GM06990 (cell line): ENCODE data around the gene SEMA4A.

Source experiments
- DNase-seq: peaks from one replicate; pipeline ENCODE4 v3.0.0-alpha.2; 2011; ENCODE audit not compliant: insufficient read length; ENCODE audit errors: extremely low read depth
- H3K27me3 ChIP-seq: replicated peaks from 2 replicates; pipeline ENCODE4 v1.6.0; 2011; ENCODE audit warnings: low read length; ENCODE audit not compliant: control insufficient read depth, insufficient read depth
- H3K36me3 ChIP-seq: 2 replicates; pipeline ENCODE4 v1.5.1; 2011; ENCODE audit warnings: low read length; ENCODE audit not compliant: control insufficient read depth, insufficient read depth
- H3K4me3 ChIP-seq: replicated peaks from 2 replicates; pipeline ENCODE4 v1.5.1; 2011; ENCODE audit warnings: low read depth, mild to moderate bottlenecking, control low read depth, low read length
- TF ChIP-seq, protein P1 (sequence below): IDR thresholded peaks from 2 replicates; pipeline ENCODE4 v1.5.1; 2011; ENCODE audit warnings: low read length, control low read depth, mild to moderate bottlenecking, inconsistent platforms; ENCODE audit not compliant: insufficient read depth, poor library complexity, severe bottlenecking

SEMA4A gene

DNA sequence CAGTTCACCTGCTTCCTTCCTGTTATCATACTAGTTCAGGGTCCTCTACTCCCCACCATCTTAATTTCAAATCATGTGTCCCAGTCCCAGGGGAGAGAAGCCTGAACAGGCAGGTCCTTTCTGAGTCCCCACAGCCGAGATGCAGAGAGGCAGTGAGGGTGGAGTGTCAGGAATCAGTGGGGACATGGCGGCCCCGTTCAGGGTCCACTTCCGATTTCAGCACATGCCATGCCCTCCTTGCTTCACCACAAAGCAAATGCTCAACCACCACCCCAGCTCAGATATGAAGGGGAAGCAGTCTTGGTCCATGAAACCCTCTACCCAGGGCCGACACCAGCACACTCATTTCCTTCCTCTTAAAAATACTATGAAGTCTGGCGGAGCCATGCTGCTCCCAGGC lies 5.2 kb upstream of the SEMA4A start:
- TF ChIP-seq, protein P1, sequence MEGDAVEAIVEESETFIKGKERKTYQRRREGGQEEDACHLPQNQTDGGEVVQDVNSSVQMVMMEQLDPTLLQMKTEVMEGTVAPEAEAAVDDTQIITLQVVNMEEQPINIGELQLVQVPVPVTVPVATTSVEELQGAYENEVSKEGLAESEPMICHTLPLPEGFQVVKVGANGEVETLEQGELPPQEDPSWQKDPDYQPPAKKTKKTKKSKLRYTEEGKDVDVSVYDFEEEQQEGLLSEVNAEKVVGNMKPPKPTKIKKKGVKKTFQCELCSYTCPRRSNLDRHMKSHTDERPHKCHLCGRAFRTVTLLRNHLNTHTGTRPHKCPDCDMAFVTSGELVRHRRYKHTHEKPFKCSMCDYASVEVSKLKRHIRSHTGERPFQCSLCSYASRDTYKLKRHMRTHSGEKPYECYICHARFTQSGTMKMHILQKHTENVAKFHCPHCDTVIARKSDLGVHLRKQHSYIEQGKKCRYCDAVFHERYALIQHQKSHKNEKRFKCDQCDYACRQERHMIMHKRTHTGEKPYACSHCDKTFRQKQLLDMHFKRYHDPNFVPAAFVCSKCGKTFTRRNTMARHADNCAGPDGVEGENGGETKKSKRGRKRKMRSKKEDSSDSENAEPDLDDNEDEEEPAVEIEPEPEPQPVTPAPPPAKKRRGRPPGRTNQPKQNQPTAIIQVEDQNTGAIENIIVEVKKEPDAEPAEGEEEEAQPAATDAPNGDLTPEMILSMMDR = no peak
- H3K4me3 ChIP-seq = no peak overlapping the region
- H3K27me3 ChIP-seq = no peaks in the 10 kb centered on the region
- peak; percentile 63 for DNase-seq
- H3K36me3 ChIP-seq = no peaks in the 10 kb centered on the region

DNA sequence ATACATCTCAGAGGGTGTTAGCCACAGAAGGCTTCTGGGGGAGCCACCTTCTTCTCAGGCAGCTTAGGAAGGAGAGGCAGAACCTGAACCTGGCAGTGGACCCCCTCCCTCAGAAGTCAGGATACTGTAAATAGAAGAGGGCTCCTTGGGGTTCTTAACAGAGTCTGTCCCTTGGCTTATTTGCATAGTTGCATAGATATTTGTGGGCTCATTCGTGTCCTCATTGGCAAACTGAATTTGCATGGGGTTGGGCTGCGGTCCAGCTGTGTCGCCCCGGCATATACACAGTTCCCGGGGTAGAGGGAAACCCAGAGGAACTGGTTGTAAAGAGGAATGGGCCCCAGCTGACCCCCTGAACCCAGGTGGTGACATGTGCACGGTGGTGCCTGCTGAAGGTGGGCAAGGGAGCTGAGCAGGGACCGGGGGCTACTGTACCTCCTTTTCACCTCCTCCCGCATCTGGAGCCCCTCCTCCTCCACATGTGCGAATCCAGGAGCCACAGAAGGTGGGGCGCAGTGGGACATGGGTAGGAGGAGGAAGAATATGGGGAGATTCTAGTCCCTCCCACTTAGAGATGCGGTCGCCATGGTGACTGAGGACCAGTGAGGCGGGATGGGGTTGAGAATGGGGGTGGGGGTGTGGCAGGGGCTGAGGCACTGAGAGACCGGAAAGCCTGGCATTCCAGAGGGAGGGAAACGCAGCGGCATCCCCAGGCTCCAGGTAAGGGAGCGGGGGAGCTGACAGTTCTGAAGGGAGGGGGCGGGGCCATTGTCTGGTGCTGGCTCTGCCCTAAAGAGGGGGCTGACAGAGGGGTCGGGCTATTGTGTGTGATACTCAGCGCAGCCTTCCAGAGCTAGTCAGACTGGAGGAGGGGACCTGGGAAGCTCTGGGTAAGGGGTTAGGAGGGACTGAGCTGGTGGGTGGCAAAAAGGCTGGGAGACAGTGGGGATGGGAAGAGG lies 3.7 kb upstream of the SEMA4A start:
- TF ChIP-seq, protein P1 = no peak
- H3K4me3 ChIP-seq = peak overlapping the region; percentile 65
- DNase-seq = peak; percentile 82
- H3K36me3 ChIP-seq = no peaks in the 10 kb centered on the region
- no peaks in the 10 kb centered on the region for H3K27me3 ChIP-seq

DNA sequence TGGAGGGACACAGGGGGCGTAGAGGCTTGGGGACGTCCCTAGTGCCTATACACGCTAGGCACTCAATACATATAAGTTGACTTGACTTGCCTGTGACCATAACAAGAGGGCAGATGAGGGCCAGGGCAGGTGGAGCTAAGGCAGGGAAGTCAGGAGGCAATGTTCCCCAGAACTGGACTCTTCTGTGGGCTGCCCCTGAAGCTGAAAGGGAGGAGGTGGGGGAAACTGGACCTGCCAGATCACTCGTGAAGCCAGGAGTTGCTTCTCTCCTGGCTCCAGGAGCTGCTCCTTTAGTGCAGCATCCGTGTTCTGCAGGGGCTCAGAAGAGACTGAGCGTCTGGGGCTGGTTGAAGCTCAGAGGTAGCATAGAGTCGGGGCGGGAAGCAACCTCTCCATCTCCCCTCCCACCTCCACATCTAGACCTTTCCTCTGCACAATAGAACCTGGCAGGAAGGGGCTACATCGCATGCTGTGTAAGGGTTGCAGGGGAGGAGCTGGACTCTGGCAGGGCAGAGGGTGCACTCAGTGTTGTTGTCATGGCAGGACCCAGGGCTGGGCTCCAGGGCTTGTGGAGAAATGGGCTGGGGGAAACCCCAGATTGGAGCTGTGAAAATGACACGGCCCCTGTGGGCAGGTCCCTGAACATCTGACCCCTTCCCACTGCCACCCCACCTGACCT lies 2.9 kb upstream of the SEMA4A start:
- TF ChIP-seq, protein P1 = no peak
- peak overlapping the region; percentile 65 for H3K4me3 ChIP-seq
- H3K36me3 ChIP-seq = no peaks in the 10 kb centered on the region
- no peaks in the 10 kb centered on the region for H3K27me3 ChIP-seq
- DNase-seq = no peak

DNA sequence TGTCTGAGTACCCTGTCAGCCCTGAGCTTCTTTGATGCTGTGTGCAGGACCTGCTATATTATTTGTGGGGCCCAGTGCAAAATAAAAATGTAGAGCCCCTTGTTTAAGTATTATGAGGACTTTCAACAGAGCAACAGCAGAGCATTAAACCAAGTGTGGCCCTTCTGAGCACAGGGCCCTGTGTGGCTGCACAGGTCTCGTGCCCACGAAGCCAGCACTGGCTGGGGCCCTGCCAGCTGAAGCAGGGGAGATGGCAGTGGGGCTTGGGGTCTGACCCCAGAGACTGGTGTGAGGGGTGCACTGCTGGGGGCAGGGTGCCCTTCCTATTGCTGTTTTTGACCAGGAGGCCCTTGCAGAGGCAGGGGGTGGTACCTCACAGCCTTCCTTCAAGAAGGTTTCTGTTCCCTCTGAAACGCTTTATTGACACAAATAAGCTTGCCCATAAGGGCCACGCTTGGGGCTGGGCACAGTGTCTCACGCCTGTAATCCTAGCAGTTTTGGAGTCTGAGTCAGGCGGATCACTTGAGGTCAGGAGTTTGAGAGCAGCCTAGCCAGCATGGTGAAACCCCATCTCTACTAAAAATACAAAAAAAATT lies 2.2 kb upstream of the SEMA4A start:
- H3K4me3 ChIP-seq = peak overlapping the region; percentile 65; the same call in 1 of the 2 replicates
- no peaks in the 10 kb centered on the region for H3K27me3 ChIP-seq
- no peaks in the 10 kb centered on the region for H3K36me3 ChIP-seq
- TF ChIP-seq, protein P1 = no peak
- peak; percentile 60 for DNase-seq

DNA sequence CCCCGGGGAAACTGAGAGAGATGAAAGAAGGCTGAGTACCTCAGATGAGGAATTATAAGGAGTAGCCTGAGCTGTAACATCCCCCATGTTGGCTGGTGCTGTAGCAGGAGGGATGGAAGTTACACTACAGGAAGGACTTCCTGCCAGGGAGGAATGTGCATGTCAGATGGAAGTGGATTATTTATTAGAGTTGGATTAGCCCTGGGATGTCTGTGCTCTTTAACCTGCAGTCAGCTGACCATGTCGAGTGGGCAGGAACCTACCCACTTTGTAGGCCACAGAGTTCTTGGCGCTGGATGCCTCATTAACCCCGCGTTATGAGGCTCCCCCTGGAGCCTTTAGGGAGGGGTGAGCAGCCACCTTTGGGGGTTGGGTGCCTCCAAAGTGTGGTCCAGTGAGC lies 757 bp upstream of the SEMA4A start:
- Histone ChIP-seq H3K27me3 (no peaks in the 10 kb centered on the region), H3K36me3 (no peaks in the 10 kb centered on the region; the same call in 1 of the 2 replicates), H3K4me3 (no peak overlapping the region)
- DNase-seq = no peak
- TF ChIP-seq, protein P1 = no peak
